GM12874 (cell line): ENCODE measurements around the gene GOLGA6L2.

Experiments
- CTCF ChIP-seq: IDR thresholded peaks from 2 replicates; pipeline ENCODE4 v1.5.1; 2011; ENCODE audit warnings: low read depth, mild to moderate bottlenecking, control low read depth, low read length, moderate library complexity; ENCODE audit not compliant: insufficient read depth

The GOLGA6L2 gene

GRCh38 chr15:23447107-23447500 is at the start of gene GOLGA6L2:
GOLGA6L2 (minus strand) TSS chr15:23447243; CDS start chr15:23447181, 62 bp downstream.
- no peak for TF ChIP-seq CTCF

GRCh38 chr15:23484870-23485269 is 37.8 kb upstream of the GOLGA6L2 start:
- TF ChIP-seq CTCF = no peak

GRCh38 chr15:23483821-23484299 is 36.8 kb upstream of the GOLGA6L2 start:
- no peak for TF ChIP-seq CTCF

- TF ChIP-seq CTCF = no peak
Measured at GRCh38 chr15:23482764-23483489, 35.9 kb upstream of the GOLGA6L2 start.

- TF ChIP-seq CTCF = no peak
Measured at GRCh38 chr15:23482228-23482627, 35.2 kb upstream of the GOLGA6L2 start.

- TF ChIP-seq CTCF = no peak
Measured at GRCh38 chr15:23477920-23478319, 30.9 kb upstream of the GOLGA6L2 start.

GRCh38 chr15:23472678-23473077 is 25.6 kb upstream of the GOLGA6L2 start:
- no peak for TF ChIP-seq CTCF
